ENCODE data around the gene NIT1.

Gene NIT1

GRCh38 chr1:161138431-161138830 lies 20.5 kb downstream of the NIT1 start:
- H3K4me3 Mint-ChIP-seq, result peak overlapping the region; percentile 39
- no peaks in the 10 kb centered on the region for H3K27me3 Mint-ChIP-seq (ENCODE audit: low read depth, poor library complexity)
- peak overlapping the region; percentile 95 for H3K27ac Mint-ChIP-seq
- H3K36me3 Mint-ChIP-seq (ENCODE audit: low read depth), result peaks cover 6% of the 10 kb centered on the region
- H3K4me1 Mint-ChIP-seq, result peaks cover 52% of the 10 kb centered on the region
- TF ChIP-seq, protein P1, sequence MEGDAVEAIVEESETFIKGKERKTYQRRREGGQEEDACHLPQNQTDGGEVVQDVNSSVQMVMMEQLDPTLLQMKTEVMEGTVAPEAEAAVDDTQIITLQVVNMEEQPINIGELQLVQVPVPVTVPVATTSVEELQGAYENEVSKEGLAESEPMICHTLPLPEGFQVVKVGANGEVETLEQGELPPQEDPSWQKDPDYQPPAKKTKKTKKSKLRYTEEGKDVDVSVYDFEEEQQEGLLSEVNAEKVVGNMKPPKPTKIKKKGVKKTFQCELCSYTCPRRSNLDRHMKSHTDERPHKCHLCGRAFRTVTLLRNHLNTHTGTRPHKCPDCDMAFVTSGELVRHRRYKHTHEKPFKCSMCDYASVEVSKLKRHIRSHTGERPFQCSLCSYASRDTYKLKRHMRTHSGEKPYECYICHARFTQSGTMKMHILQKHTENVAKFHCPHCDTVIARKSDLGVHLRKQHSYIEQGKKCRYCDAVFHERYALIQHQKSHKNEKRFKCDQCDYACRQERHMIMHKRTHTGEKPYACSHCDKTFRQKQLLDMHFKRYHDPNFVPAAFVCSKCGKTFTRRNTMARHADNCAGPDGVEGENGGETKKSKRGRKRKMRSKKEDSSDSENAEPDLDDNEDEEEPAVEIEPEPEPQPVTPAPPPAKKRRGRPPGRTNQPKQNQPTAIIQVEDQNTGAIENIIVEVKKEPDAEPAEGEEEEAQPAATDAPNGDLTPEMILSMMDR (IDR thresholded peaks at IDR 0.05), result no peak
- DNase-seq, result no peak
- H3K9me3 Mint-ChIP-seq, result no peaks in the 10 kb centered on the region

DNA sequence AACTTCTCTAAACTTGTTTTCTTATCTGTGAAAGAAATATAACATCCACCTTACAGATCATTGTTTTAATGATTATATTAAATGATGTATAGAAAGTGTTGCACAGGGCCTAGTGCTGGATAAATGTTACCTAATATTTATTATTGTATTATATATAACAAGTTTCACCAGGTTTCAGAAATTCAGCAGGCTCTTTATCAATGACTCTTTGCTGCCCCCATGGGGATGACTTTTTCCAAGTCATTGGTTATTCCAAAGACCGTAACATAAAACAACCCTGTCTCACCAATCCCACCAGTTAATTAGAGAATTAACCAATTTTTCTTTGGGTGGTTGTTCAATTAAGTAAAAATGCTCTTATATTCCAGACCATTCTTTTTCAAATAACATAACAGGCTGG lies 21.9 kb downstream of the NIT1 start:
- DNase-seq, result peak; percentile 37
- H3K27ac Mint-ChIP-seq, result peak overlapping the region; percentile 89
- TF ChIP-seq, protein P1 (IDR thresholded peaks at IDR 0.05), result peak; percentile 45
- peaks cover 52% of the 10 kb centered on the region for H3K4me1 Mint-ChIP-seq
- no peaks in the 10 kb centered on the region for H3K27me3 Mint-ChIP-seq (ENCODE audit: low read depth, poor library complexity)
- no peak overlapping the region for H3K4me3 Mint-ChIP-seq
- H3K36me3 Mint-ChIP-seq (ENCODE audit: low read depth), result peaks cover 6% of the 10 kb centered on the region
- no peaks in the 10 kb centered on the region for H3K9me3 Mint-ChIP-seq

GRCh38 chr1:161140755-161141400 lies 23.0 kb downstream of the NIT1 start:
- H3K9me3 Mint-ChIP-seq, result no peaks in the 10 kb centered on the region
- no peak for DNase-seq
- H3K4me1 Mint-ChIP-seq, result peaks cover 41% of the 10 kb centered on the region
- H3K36me3 Mint-ChIP-seq (ENCODE audit: low read depth), result no peaks in the 10 kb centered on the region
- TF ChIP-seq, protein P1 (IDR thresholded peaks at IDR 0.05), result no peak
- no peak overlapping the region for H3K4me3 Mint-ChIP-seq
- H3K27ac Mint-ChIP-seq, result no peak overlapping the region
- H3K27me3 Mint-ChIP-seq (ENCODE audit: low read depth, poor library complexity), result peaks cover 4% of the 10 kb centered on the region

- Mint-ChIP-seq H3K27me3 (ENCODE audit: low read depth, poor library complexity) (peaks cover 4% of the 10 kb centered on the region), H3K27ac (no peak overlapping the region), H3K9me3 (no peaks in the 10 kb centered on the region), H3K4me3 (no peak overlapping the region), H3K36me3 (ENCODE audit: low read depth) (peaks cover 4% of the 10 kb centered on the region), H3K4me1 (peaks cover 5% of the 10 kb centered on the region)
- DNase-seq, result no peak
- TF ChIP-seq, protein P1 (IDR thresholded peaks at IDR 0.05), result no peak
These were observed 27.9 kb downstream of the NIT1 start for GRCh38 chr1:161145832-161146231.

DNA sequence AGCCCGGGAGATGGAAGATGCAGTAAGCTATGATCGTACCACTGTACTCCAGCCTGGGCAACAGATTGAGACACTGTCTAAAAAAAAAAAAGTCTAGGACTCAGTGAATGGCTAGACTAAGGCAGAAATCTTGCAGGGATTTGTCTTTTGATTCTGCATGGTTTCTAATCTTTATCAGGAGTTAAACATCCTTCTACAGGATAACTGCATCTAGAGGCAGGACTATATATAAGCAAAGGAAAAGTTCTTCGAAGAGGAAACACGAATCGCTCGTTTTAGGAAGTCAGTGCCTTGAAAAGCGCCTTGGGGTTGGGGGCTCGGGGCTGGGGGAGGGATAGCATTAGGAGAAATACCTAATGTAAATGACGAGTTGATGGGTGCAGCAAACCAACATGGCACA lies 35.3 kb downstream of the NIT1 start:
- Mint-ChIP-seq H3K36me3 (ENCODE audit: low read depth) (peaks cover 31% of the 10 kb centered on the region), H3K4me1 (peaks cover 41% of the 10 kb centered on the region), H3K27ac (no peak overlapping the region), H3K9me3 (no peaks in the 10 kb centered on the region), H3K4me3 (peak overlapping the region; percentile 100), H3K27me3 (ENCODE audit: low read depth, poor library complexity) (no peaks in the 10 kb centered on the region)
- TF ChIP-seq, protein P1 (IDR thresholded peaks at IDR 0.05), result no peak
- DNase-seq, result no peak

DNA sequence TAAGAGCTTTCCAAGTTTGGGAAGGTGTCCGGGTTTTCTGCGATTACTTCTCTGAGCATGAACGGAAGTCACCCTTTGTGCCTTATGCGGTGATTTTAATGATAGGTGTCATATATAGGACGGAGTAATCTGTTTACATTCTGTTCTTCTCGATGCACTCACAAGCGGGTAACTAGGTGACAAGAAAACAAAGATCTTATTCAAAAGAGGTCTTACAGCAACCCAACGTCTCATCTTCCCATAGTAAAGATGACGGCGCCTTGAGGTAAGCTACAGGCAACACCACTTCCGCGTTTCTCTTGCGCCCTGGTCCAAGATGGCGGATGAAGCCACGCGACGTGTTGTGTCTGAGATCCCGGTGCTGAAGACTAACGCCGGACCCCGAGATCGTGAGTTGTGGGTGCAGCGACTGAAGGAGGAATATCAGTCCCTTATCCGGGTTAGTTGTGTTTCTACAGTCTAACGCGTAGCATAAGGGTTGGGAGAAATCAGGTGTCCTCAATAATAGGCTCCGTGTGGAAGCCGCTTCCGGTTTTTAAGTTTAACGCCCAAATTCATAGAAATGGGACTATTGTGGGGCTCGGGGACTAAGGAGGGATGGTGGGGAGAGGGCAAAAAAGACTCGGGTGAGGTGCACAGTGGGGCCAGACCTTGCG lies 35.9 kb downstream of the NIT1 start, which contains the start of gene UFC1:
Gene UFC1 (plus strand): TSS at position 297 of the 656 bp plus-strand sequence. CDS start 20 bp downstream, at position 317.
- Mint-ChIP-seq H3K4me3 (peak within 1 kb of the TSS; percentile 100), H3K9me3 (no peaks in the 10 kb centered on the region), H3K27me3 (ENCODE audit: low read depth, poor library complexity) (no peaks in the 10 kb centered on the region), H3K27ac (peak within 1 kb of the TSS; percentile 100), H3K36me3 (ENCODE audit: low read depth) (peaks cover 35% of the 10 kb centered on the region), H3K4me1 (peaks cover 47% of the 10 kb centered on the region)
- TF ChIP-seq, protein P1 (IDR thresholded peaks at IDR 0.05), result no peak
- DNase-seq, result peak; percentile 66

Data from nephron progenitor cell (in vitro differentiated cells).